Stimulated activated CD8-positive, alpha-beta memory T cell treated with anti-CD3 and anti-CD28 coated beads, Interleukin-2, amount 100 ng/mL, for 1 hour (primary cell): ENCODE data around the gene GPR55.

Source experiments
- DNase-seq, 2 donors: peaks; one replicate each; pipeline ENCODE4 v3.0.0-alpha.2; 2020; ENCODE audit warnings: low read depth in 2 of 2

The GPR55 gene

GRCh38 chr2:230879891-230880290 is 45.2 kb downstream of the GPR55 start:
- DNase-seq = no peak

GRCh38 chr2:230879271-230879882 is 45.7 kb downstream of the GPR55 start:
- no peak for DNase-seq

GRCh38 chr2:230878599-230879188 is 46.3 kb downstream of the GPR55 start:
- no peak for DNase-seq

GRCh38 chr2:230877759-230878598 is 47.1 kb downstream of the GPR55 start:
- DNase-seq = peak; percentile 44 to 54

GRCh38 chr2:230877116-230877758 is 47.8 kb downstream of the GPR55 start:
- no peak for DNase-seq

- no peak for DNase-seq
Observed at GRCh38 chr2:230875347-230876315, 49.4 kb downstream of the GPR55 start.

GRCh38 chr2:230874876-230875275 is 50.2 kb downstream of the GPR55 start:
- no peak for DNase-seq

GRCh38 chr2:230874456-230874855 is 50.6 kb downstream of the GPR55 start:
- DNase-seq = no peak

GRCh38 chr2:230873661-230874401 is 51.2 kb downstream of the GPR55 start:
- no peak for DNase-seq

GRCh38 chr2:230872968-230873660 is 51.9 kb downstream of the GPR55 start:
- no peak for DNase-seq

- DNase-seq = no peak
Observed at GRCh38 chr2:230872151-230872967, 52.7 kb downstream of the GPR55 start.

GRCh38 chr2:230871361-230872150 is 53.5 kb downstream of the GPR55 start:
- DNase-seq = no peak

- DNase-seq = no peak
Observed at GRCh38 chr2:230870544-230871360, 54.3 kb downstream of the GPR55 start.

- no peak for DNase-seq
Observed at GRCh38 chr2:230869914-230870543, 55.0 kb downstream of the GPR55 start.

- DNase-seq = no peak
Observed at GRCh38 chr2:230868947-230869913, 55.8 kb downstream of the GPR55 start.
